Mesenchymal stem cell (in vitro differentiated cells and primary cell): ENCODE data around the gene CHTF8.
A peak's percentile ranks its signal among the peaks of the same experiment; 100 is the strongest.
"Not testable (repeated sequence)": the region's sequence is repeated elsewhere in the genome, so short reads cannot be mapped to it uniquely, and the experiment has no call there.

Experiments used
- DNase-seq: peaks from one replicate; pipeline ENCODE4 v3.0.0-alpha.2; 2013
- H2AFZ ChIP-seq: one replicate; pipeline ENCODE4 v1.6.1; 2013; ENCODE audit warnings: low read depth, mild to moderate bottlenecking, control low read depth, inconsistent platforms, low read length, moderate library complexity
- H2AK5ac ChIP-seq: 2 replicates; pipeline ENCODE4 v1.6.1; 2013; ENCODE audit warnings: low read length, moderate library complexity, mild to moderate bottlenecking, inconsistent platforms; ENCODE audit not compliant: severe bottlenecking
- H2BK120ac ChIP-seq: one replicate; pipeline ENCODE4 v1.6.1; 2013; ENCODE audit warnings: low read depth, mild to moderate bottlenecking, inconsistent platforms, low read length, moderate library complexity
- H2BK12ac ChIP-seq, 2 experiments: one replicate each; pipeline ENCODE4 v1.6.1; 2013; ENCODE audit warnings: inconsistent platforms in 2 of 2, low read length in 2 of 2, mild to moderate bottlenecking in 2 of 2, moderate library complexity in 2 of 2, control low read depth in 1 of 2
- H2BK15ac ChIP-seq: one replicate; pipeline ENCODE4 v1.6.1; 2013; ENCODE audit warnings: mild to moderate bottlenecking, low read depth, inconsistent platforms; ENCODE audit not compliant: poor library complexity, severe bottlenecking
- H2BK5ac ChIP-seq: 2 replicates; pipeline ENCODE4 v1.6.1; 2013; ENCODE audit warnings: low read depth, mild to moderate bottlenecking, low read length, control low read depth, inconsistent platforms; ENCODE audit not compliant: poor library complexity, severe bottlenecking
- H3K14ac ChIP-seq, 2 experiments: one replicate each; pipeline ENCODE4 v1.6.1; 2013; ENCODE audit warnings: inconsistent platforms in 2 of 2, low read length in 2 of 2, control low read depth in 1 of 2, mild to moderate bottlenecking in 1 of 2, moderate library complexity in 1 of 2
- H3K18ac ChIP-seq, 2 experiments: one replicate each; pipeline ENCODE4 v1.6.1; 2013; ENCODE audit warnings: inconsistent platforms in 2 of 2, low read length in 2 of 2, control low read depth in 1 of 2, low read depth in 1 of 2, mild to moderate bottlenecking in 1 of 2
- H3K23ac ChIP-seq, 2 experiments: one replicate each; pipeline ENCODE4 v1.6.1; 2013; ENCODE audit warnings: inconsistent platforms in 2 of 2, low read length in 2 of 2, mild to moderate bottlenecking in 2 of 2, moderate library complexity in 2 of 2, control low read depth in 1 of 2
- H3K27ac ChIP-seq: 2 replicates; pipeline ENCODE4 v1.5.1; 2013; ENCODE audit warnings: mild to moderate bottlenecking, moderate library complexity, low read length, control low read depth, inconsistent platforms; ENCODE audit not compliant: poor library complexity, severe bottlenecking
- H3K27me3 ChIP-seq, 2 experiments: 2 replicates each; pipeline versions ENCODE4 v1.6.1 to v1.7.0; 2013; ENCODE audit warnings: low read length in 2 of 2, mild to moderate bottlenecking in 2 of 2, moderate library complexity in 2 of 2, control low read depth in 1 of 2, inconsistent platforms in 1 of 2; ENCODE audit not compliant: control insufficient read depth in 1 of 2, insufficient read depth in 1 of 2
- H3K36me3 ChIP-seq, 2 experiments: 2 replicates each; pipeline versions ENCODE4 v1.6.1 to v1.7.0; 2013; ENCODE audit warnings: low read length in 2 of 2, control low read depth in 1 of 2, inconsistent platforms in 1 of 2, low read depth in 1 of 2, mild to moderate bottlenecking in 1 of 2; ENCODE audit not compliant: insufficient read depth in 2 of 2, control insufficient read depth in 1 of 2
- H3K4ac ChIP-seq, 2 experiments: one replicate each; pipeline ENCODE4 v1.6.1; 2013; ENCODE audit warnings: inconsistent platforms in 2 of 2, low read length in 2 of 2, mild to moderate bottlenecking in 2 of 2, moderate library complexity in 2 of 2, control low read depth in 1 of 2, low read depth in 1 of 2
- H3K4me1 ChIP-seq: 2 replicates; pipeline ENCODE4 v1.6.1; 2013; ENCODE audit warnings: low read depth, low read length, control low read depth; ENCODE audit not compliant: control insufficient read depth, insufficient read depth
- H3K4me2 ChIP-seq: 2 replicates; pipeline ENCODE4 v1.6.1; 2013; ENCODE audit warnings: low read length, mild to moderate bottlenecking, inconsistent platforms; ENCODE audit not compliant: poor library complexity, severe bottlenecking
- H3K4me3 ChIP-seq, 2 experiments: 2 replicates each; pipeline versions ENCODE4 v1.5.1 to v1.7.0; 2013; ENCODE audit warnings: low read length in 2 of 2, mild to moderate bottlenecking in 2 of 2, control low read depth in 1 of 2, low read depth in 1 of 2; ENCODE audit not compliant: insufficient read depth in 1 of 2
- H3K79me1 ChIP-seq: replicated peaks from 2 replicates; pipeline ENCODE4 v1.6.1; 2013; ENCODE audit warnings: mild to moderate bottlenecking, control low read depth, low read length, inconsistent platforms; ENCODE audit not compliant: poor library complexity, severe bottlenecking
- H3K9ac ChIP-seq: 2 replicates; pipeline ENCODE4 v1.7.0; 2013; ENCODE audit warnings: mild to moderate bottlenecking, low read length, moderate library complexity
- H3K9me3 ChIP-seq: 2 replicates; pipeline ENCODE4 v1.7.0; 2013; ENCODE audit warnings: mild to moderate bottlenecking, low read length; ENCODE audit not compliant: control insufficient read depth
- H4K8ac ChIP-seq: one replicate; pipeline ENCODE4 v1.6.1; 2013; ENCODE audit warnings: inconsistent platforms, mild to moderate bottlenecking, low read length, moderate library complexity
- H4K91ac ChIP-seq: one replicate; pipeline ENCODE4 v1.6.1; 2013; ENCODE audit warnings: mild to moderate bottlenecking, low read length, inconsistent platforms
- WGBS: methylation state at CpG from one replicate; pipeline ENCODE4 v1.1.7; 2013; ENCODE audit warnings: mixed read lengths; 5-methylcytosine and 5-hydroxymethylcytosine counted together

Gene CHTF8

GRCh38 chr16:69124961-69125360 is 7.4 kb downstream of the CHTF8 start:
- not testable (repeated sequence) for H2BK5ac ChIP-seq, H4K8ac ChIP-seq, H3K9ac ChIP-seq, H3K9me3 ChIP-seq, H4K91ac ChIP-seq, H2AFZ ChIP-seq, H3K4ac ChIP-seq, DNase-seq, H2BK120ac ChIP-seq, H3K4me3 ChIP-seq, H2AK5ac ChIP-seq, H2BK12ac ChIP-seq, H3K18ac ChIP-seq, H2BK15ac ChIP-seq, H3K23ac ChIP-seq, H3K27me3 ChIP-seq, H3K14ac ChIP-seq, H3K4me1 ChIP-seq, H3K4me2 ChIP-seq, H3K27ac ChIP-seq
- Histone ChIP-seq H3K79me1 (peaks cover 16% of the 10 kb centered on the region), H3K36me3 (peaks cover 18 to 35% of the 10 kb centered on the region in 2 experiments)
- WGBS: 96% methylated on average over 12 of the region's 14 CpGs

GRCh38 chr16:69124406-69124805 is 8.0 kb downstream of the CHTF8 start:
- not testable (repeated sequence) for H2BK5ac ChIP-seq, H3K4me3 ChIP-seq, H3K4me1 ChIP-seq, H2BK120ac ChIP-seq, H3K4ac ChIP-seq, H3K14ac ChIP-seq, H4K8ac ChIP-seq, H3K27ac ChIP-seq, H3K9me3 ChIP-seq, H3K27me3 ChIP-seq, H3K9ac ChIP-seq, H4K91ac ChIP-seq, H2BK12ac ChIP-seq, H3K23ac ChIP-seq, DNase-seq, H2AK5ac ChIP-seq, H3K4me2 ChIP-seq, H2AFZ ChIP-seq, H3K18ac ChIP-seq, H2BK15ac ChIP-seq
- 97% methylated on average over 8 of the region's 8 CpGs for WGBS
- H3K36me3 ChIP-seq: peaks cover 23 to 40% of the 10 kb centered on the region in 2 experiments
- peaks cover 21% of the 10 kb centered on the region for H3K79me1 ChIP-seq

- Histone ChIP-seq H2AK5ac (no peak overlapping the region), H4K91ac (no peak overlapping the region), H3K18ac (no peak overlapping the region), H3K9me3 (no peaks in the 10 kb centered on the region), H3K79me1 (peaks cover 26% of the 10 kb centered on the region), H3K4me3 (no peak overlapping the region), H3K36me3 (peaks cover 26 to 45% of the 10 kb centered on the region in 2 experiments), H4K8ac (no peak overlapping the region), H3K4me2 (no peak overlapping the region), H2BK12ac (no peak overlapping the region), H3K9ac (no peak overlapping the region), H2BK120ac (no peak overlapping the region), H3K14ac (no peak overlapping the region), H2AFZ (no peak overlapping the region), H3K23ac (no peak overlapping the region), H3K27me3 (no peaks in the 10 kb centered on the region), H2BK15ac (no peak overlapping the region), H3K4ac (no peak overlapping the region), H2BK5ac (no peak overlapping the region), H3K4me1 (no peaks in the 10 kb centered on the region), H3K27ac (no peak overlapping the region)
- WGBS: 90% methylated on average over 3 of the region's 3 CpGs
- peak; percentile 82 for DNase-seq
These were observed 8.5 kb downstream of the CHTF8 start for GRCh38 chr16:69123910-69124309.

- Histone ChIP-seq H4K91ac (no peak overlapping the region), H3K23ac (no peak overlapping the region), H3K4ac (no peak overlapping the region), H3K4me3 (no peak overlapping the region), H3K4me1 (no peaks in the 10 kb centered on the region), H2AK5ac (no peak overlapping the region), H3K18ac (no peak overlapping the region), H3K9me3 (no peaks in the 10 kb centered on the region), H3K36me3 (peaks cover 48 to 64% of the 10 kb centered on the region in 2 experiments), H2AFZ (no peak overlapping the region), H2BK5ac (no peak overlapping the region), H3K27ac (no peak overlapping the region), H2BK15ac (no peak overlapping the region), H3K79me1 (peaks cover 39% of the 10 kb centered on the region), H2BK120ac (no peak overlapping the region), H3K27me3 (no peaks in the 10 kb centered on the region), H3K4me2 (no peak overlapping the region), H4K8ac (no peak overlapping the region), H2BK12ac (no peak overlapping the region), H3K9ac (no peak overlapping the region), H3K14ac (no peak overlapping the region)
- no peak for DNase-seq
- 97% methylated on average over 19 of the region's 19 CpGs for whole genome bisulfite sequencing
These were observed 12.2 kb downstream of the CHTF8 start for GRCh38 chr16:69120096-69120664.
